ENCODE measurements around the gene PHTF2. TPM values are rescaled to one million over a fixed set of nuclear protein-coding genes. Genes with fewer than 3 reads are reported as not detected.

PHTF2 gene
- total RNA-seq, 1 experiment from 2014 or later, result 36.9 TPM

- no peaks in the 10 kb centered on the region for H3K27me3 ChIP-seq (replicated peaks; ENCODE audit: control insufficient read depth, insufficient read depth, low read length)
- 0 out of 2 replicates have a peak, but pooled peaks cover 10% of the 10 kb centered on the region for H3K4me1 ChIP-seq
- H3K9me3 Mint-ChIP-seq (ENCODE audit: unreplicated experiment), result no peaks in the 10 kb centered on the region
- intact Hi-C loops (cut with micrococcal nuclease; ENCODE audit: unreplicated experiment), result no loop called here
- peaks cover 6% of the 10 kb centered on the region for H3K36me3 Mint-ChIP-seq (ENCODE audit: insufficient read depth, unreplicated experiment)
- BruUV-seq (replicated peaks), result no TSS peak
- no peaks in the 10 kb centered on the region for H3K27me3 Mint-ChIP-seq (ENCODE audit: insufficient read depth, unreplicated experiment)
- ChIA-PET POLR2A (no interaction called here), CTCF (no interaction called here)
- H3K36me3 ChIP-seq (ENCODE audit: control insufficient read depth, insufficient read depth, low read length), result 0 out of 2 replicates have a peak, but pooled peaks cover 3% of the 10 kb centered on the region
- H3K4me1 Mint-ChIP-seq (ENCODE audit: low read depth, unreplicated experiment), result no peaks in the 10 kb centered on the region
- H3K4me3 Mint-ChIP-seq (ENCODE audit: unreplicated experiment), result no peak overlapping the region
- no peak for DNase-seq
- peaks cover 3% of the 10 kb centered on the region; the same call in 1 of the 2 replicates for H3K9me3 ChIP-seq
- no peak overlapping the region for H3K4me3 ChIP-seq (ENCODE audit: low read depth, low read length)
- no peak overlapping the region for H3K27ac Mint-ChIP-seq (ENCODE audit: unreplicated experiment)
- no peak for TF ChIP-seq CTCF (IDR thresholded peaks at IDR 0.05; ENCODE audit: insufficient read depth in 1 of 2, low read depth in 1 of 2, low read length in 1 of 2, severe bottlenecking in 1 of 2, unreplicated experiment in 1 of 2)
Measured at GRCh38 chr7:77855371-77856083, 57.0 kb downstream of the PHTF2 start.

GRCh38 chr7:77858278-77858677 is 59.7 kb downstream of the PHTF2 start:
- no peaks in the 10 kb centered on the region for H3K9me3 Mint-ChIP-seq (ENCODE audit: unreplicated experiment)
- intact Hi-C loops (cut with micrococcal nuclease; ENCODE audit: unreplicated experiment), result no loop called here
- no peak for TF ChIP-seq CTCF (IDR thresholded peaks at IDR 0.05; ENCODE audit: insufficient read depth in 1 of 2, low read depth in 1 of 2, low read length in 1 of 2, severe bottlenecking in 1 of 2, unreplicated experiment in 1 of 2)
- H3K27me3 ChIP-seq (replicated peaks; ENCODE audit: control insufficient read depth, insufficient read depth, low read length), result no peaks in the 10 kb centered on the region
- 0 out of 2 replicates have a peak, but pooled peaks cover 3% of the 10 kb centered on the region for H3K36me3 ChIP-seq (ENCODE audit: control insufficient read depth, insufficient read depth, low read length)
- H3K9me3 ChIP-seq, result no peaks in the 10 kb centered on the region
- no peaks in the 10 kb centered on the region for H3K4me1 Mint-ChIP-seq (ENCODE audit: low read depth, unreplicated experiment)
- 0 out of 2 replicates have a peak, but pooled peaks cover 10% of the 10 kb centered on the region for H3K4me1 ChIP-seq
- no peak overlapping the region for H3K27ac Mint-ChIP-seq (ENCODE audit: unreplicated experiment)
- BruUV-seq (replicated peaks), result no TSS peak
- CTCF ChIA-PET, result no interaction called here
- POLR2A ChIA-PET, result no interaction called here
- peaks cover 5% of the 10 kb centered on the region for H3K36me3 Mint-ChIP-seq (ENCODE audit: insufficient read depth, unreplicated experiment)
- no peak for DNase-seq
- no peaks in the 10 kb centered on the region for H3K27me3 Mint-ChIP-seq (ENCODE audit: insufficient read depth, unreplicated experiment)
- H3K4me3 Mint-ChIP-seq (ENCODE audit: unreplicated experiment), result no peak overlapping the region
- no peak overlapping the region for H3K4me3 ChIP-seq (ENCODE audit: low read depth, low read length)

DNA sequence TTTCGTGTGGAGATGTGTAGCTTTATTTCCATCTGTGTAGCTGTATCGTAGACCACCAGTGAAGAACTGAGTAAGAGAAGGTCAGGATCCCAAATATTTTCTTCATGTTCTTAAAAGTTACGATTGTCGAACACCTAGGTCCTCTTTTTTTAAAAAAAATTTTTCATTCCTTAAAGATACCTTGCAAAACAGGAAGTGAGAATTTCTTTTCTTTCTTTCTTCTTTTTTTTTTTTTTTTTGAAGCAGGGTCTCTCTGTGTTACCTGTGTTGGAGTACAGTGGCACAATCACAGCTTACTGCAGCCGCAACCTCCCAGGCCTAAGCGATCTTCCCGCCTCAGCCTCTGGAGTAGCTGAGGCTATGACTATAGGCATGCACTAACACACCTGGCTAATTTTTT is 60.8 kb downstream of the PHTF2 start:
- Histone ChIP-seq H3K4me1 (peaks cover 15% of the 10 kb centered on the region; the same call in 1 of the 2 replicates), H3K36me3 (ENCODE audit: control insufficient read depth, insufficient read depth, low read length) (0 out of 2 replicates have a peak, but pooled peaks cover 3% of the 10 kb centered on the region), H3K4me3 (ENCODE audit: low read depth, low read length) (no peak overlapping the region), H3K27me3 (replicated peaks; ENCODE audit: control insufficient read depth, insufficient read depth, low read length) (no peaks in the 10 kb centered on the region), H3K9me3 (no peaks in the 10 kb centered on the region)
- no peak for TF ChIP-seq CTCF (IDR thresholded peaks at IDR 0.05; ENCODE audit: insufficient read depth in 1 of 2, low read depth in 1 of 2, low read length in 1 of 2, severe bottlenecking in 1 of 2, unreplicated experiment in 1 of 2)
- POLR2A ChIA-PET, result no interaction called here
- CTCF ChIA-PET, result no interaction called here
- intact Hi-C loops (cut with micrococcal nuclease; ENCODE audit: unreplicated experiment), result no loop called here
- Mint-ChIP-seq H3K4me1 (ENCODE audit: low read depth, unreplicated experiment) (peaks cover 5% of the 10 kb centered on the region), H3K27ac (ENCODE audit: unreplicated experiment) (no peak overlapping the region), H3K36me3 (ENCODE audit: insufficient read depth, unreplicated experiment) (peaks cover 4% of the 10 kb centered on the region), H3K27me3 (ENCODE audit: insufficient read depth, unreplicated experiment) (no peaks in the 10 kb centered on the region), H3K4me3 (ENCODE audit: unreplicated experiment) (no peak overlapping the region), H3K9me3 (ENCODE audit: unreplicated experiment) (no peaks in the 10 kb centered on the region)
- no peak for DNase-seq
- BruUV-seq (replicated peaks), result no TSS peak

Measured in Caco-2 (cell line).